Erythroblast (primary cell): ENCODE measurements around the gene CDCA5.

Experiments
- DNase-seq, 2 experiments: peaks; one replicate each; lab custom pipeline; 2025; lab: John Stamatoyannopoulos, UW
- GATA1 ChIP-seq: IDR thresholded peaks from 2 replicates; pipeline ENCODE4 v1.6.1; 2011; ENCODE audit warnings: low read depth, mild to moderate bottlenecking, control low read depth, low read length, moderate library complexity
- POLR2A ChIP-seq: IDR thresholded peaks from 2 replicates; pipeline ENCODE4 v1.6.1; 2011; ENCODE audit warnings: mild to moderate bottlenecking, low read length

Gene CDCA5, protein sequence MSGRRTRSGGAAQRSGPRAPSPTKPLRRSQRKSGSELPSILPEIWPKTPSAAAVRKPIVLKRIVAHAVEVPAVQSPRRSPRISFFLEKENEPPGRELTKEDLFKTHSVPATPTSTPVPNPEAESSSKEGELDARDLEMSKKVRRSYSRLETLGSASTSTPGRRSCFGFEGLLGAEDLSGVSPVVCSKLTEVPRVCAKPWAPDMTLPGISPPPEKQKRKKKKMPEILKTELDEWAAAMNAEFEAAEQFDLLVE

DNA sequence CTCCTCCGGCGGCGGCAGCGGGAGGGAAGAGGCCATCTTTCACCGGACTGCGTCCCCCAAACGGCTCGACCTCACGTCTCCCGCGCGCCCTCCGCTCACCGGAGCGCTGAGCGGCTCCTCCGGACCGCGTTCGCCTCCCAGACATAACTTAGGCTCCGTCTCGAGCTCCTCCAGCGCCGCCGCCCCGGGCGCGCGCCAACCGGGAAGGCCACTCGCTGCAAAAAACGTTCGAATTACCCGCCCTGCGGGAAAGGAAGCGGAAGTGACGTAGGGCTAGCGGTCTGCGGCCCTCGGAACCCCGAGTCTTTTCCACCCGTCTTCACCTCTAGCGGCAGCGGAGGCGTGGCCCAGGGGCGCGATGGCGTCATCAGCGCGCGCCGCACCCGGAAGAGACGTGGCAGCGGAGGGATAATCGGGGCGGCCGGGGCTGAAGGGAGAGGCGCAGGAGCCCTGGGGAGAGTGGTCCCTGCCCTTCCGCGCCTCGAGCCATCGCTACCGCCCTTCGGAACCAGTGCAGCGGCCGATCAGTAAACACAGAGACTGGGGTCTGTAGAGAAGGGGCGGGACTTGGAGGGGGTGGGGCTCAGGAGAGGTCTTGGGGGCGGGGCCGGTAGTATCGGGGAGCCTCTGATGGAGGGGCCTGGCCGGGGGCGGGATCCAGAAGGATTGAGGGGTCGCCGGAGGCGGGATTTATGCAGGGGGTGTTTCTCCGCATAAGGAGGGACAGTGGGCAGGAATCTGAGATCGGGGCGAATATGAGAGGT, at the start of gene CDCA5, which contains the start of gene ZFPL1:
TSS of gene CDCA5 (minus strand) at position 207 of the 764 bp plus-strand sequence. CDS start at position 145, 62 bp downstream.
TSS of gene ZFPL1 (plus strand) at position 389 of the 764 bp plus-strand sequence. CDS start 477 bp downstream, outside the sequence.
- peak; percentile 98 to 99 for DNase-seq
- TF ChIP-seq GATA1 (no peak), POLR2A (peak; percentile 93)

DNA sequence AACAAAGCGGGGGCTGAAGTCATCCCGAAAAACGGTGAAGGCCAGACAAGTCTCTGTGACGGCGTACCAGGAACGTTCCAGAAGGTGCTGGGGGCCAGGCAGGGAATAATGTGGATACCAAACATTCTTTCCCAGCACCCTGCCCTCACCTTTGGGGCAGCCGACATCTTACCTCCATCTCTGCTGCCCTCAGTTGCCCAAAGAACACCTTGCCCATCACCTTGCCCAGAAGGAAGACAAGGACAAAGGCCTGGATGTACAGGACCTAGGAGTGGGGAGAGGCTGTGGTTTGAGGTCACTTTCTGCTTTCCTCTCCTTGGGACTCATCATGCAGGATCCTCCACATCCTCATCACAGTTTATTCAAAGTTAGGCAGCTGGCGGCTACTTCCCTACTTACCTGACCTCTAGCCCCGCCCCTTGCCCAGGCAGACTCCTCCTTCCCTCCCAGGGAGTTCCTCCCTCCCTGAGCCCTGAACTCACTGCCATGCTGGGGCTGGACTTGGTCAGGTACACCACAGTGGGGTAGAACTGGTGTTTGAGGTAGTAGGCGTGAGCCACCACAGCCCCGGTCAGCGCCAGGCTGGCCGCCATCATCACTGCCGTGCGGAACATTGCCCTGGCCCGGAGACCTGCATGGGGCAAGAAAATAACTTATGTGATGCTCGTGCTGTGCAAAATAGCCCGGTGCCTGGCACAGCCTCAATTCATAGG, 49.3 kb upstream of the CDCA5 start:
- no peak for TF ChIP-seq GATA1
- no peak for TF ChIP-seq POLR2A
- peak; percentile 53 to 66 for DNase-seq

DNA sequence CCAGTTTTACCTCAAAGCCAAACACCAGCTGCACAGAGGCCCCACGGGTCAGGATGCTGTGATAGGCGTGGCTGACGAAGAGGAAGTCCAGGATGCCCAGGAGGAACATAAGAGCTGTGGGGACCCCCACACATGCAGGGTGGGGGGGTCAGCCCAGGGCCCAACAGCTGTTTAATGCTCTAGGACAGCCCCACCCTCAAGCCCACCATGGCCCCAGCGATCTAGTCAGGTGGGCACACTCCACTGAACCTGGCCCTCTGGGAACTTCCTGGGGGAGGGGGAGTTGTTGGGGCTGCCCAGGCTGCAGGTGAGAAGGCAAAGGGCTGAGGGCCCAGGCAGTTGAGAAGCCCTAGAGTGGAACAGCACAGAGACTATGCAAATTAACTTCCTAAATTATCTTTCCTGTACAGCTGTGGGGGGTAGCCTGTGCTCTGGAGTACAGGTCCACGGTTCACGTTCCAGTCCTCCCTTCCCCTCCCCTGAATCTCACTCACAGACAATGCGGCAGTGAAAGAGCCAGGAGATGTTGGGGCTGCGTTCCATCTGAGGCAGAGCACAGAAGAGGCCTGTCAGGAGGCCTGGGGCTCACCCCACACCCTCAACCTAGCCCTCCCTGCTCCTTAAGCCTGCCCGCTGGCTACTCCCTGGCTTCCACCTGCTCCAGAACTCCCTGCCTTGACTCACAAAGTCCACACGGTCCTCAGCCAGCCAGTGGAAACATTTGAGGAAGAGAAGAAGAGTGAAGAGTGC, 48.6 kb upstream of the CDCA5 start:
- TF ChIP-seq GATA1 (no peak), POLR2A (no peak)

DNA sequence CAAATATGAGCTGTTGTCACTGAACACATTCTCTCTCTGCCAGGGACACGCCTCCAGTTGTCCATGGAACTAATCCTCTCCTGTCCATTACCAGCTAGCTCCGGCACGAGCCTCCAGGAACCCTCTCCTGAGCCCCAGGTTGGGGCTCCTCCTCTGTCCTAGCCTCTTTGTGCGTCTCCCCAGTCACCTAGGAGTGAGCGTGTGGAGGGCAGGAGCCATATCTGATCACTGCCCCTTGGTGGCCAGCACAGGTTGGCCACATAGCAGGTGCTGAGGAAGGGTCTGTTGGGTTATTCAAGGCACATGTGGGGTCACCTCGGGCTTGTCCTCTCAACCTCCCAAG, 48.0 kb upstream of the CDCA5 start:
- DNase-seq, result no peak
- TF ChIP-seq GATA1 (no peak), POLR2A (no peak)

More for the DNA sequence above, 48.6 kb upstream of the CDCA5 start:
- DNase-seq, result peak in 1 of 2 experiments; percentile 37

DNA sequence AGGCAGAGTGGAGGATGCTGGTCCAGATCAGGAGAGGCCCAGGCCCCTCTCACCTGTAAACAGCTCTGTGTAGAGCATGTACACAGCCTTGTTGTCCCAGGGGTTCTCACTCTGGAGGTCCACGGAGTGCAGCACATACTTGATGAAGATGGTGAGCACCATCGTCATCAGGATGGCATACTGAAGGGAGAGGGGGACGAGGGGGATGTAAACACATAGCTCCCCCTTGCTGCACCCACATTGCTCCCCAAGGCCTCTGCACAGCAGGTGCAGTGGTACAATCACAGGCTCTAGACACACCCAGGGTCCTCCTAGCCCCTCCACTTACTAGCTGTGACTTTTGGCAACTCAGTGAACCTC, 47.6 kb upstream of the CDCA5 start:
- TF ChIP-seq POLR2A, result no peak
- TF ChIP-seq GATA1, result no peak
- no peak for DNase-seq

DNA sequence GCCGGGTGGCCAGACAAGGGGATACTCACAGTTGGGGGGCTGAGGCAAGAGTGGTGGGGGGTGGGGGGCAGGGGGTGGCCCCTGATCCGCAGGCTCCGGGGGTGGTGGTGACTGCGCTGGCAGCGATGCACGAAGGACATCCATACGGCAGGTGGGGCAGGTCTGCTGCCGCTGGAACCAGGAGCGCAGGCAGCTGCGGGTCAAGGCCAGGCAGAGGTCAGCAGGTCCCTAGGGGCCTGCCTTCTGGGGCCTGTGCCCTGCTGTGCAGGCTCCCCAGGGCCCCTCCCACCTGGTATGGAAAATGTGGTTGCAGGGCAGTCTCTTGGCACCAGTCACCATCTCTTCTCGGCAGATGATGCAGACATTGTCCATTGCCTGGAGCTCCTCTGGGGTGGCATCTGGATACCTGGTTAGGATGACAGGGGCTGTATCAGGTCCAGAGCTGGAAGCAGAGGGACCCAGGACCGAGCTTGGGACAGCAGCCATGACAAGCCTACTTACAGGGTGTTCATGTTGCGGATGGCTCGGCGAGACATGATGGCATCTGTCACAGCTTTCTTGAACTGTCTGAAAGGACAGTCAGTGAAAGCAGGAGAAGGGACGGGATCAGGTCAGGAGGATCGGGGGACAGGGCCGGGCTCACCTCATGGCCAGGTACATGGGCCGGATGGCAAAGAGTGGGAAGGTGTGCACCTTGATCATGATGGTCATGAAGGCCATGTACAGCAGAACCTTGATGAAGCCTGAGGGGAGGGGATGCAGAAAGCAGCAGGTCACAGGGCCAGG, 47.0 kb upstream of the CDCA5 start:
- TF ChIP-seq GATA1 (no peak), POLR2A (no peak)
- DNase-seq, result no peak

DNA sequence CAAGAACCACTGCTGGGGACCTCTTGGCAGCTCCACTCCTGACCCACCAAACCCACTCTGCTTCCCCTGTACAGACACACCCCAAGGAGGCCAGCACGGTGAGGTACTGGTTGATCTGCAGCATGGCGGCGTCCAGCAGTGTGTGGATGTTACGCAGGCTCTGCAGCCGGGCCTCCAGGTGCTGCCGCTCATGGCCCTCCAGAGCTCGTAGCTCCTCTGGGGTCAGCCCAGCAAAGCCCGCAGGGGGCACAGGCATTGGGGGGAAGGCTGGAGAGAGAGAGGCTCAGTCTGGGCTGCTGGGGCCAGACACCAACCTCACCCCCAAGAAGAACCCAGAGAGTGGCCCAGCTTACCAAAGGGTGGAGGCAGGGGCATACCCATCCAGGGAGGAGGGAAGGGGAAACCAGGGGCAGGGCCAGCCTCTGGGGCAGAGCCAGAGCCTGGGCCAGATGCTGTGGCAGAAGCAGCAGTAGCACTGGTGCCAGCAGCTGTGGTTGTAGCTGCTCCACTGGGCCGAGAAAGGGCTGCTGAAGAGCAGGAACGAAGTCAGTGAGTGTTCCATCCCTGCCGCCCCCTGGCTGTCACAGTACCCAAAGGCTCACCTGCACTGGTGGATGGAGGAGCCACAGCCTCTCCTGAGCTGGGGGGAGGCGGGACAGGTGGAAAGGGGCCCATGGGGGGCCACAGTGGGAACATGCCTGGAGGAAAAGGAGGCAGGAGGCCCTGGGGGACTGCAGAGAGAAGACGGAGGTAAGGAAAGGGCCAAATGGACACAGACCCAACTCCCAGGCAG, 46.0 kb upstream of the CDCA5 start:
- no peak for DNase-seq
- TF ChIP-seq GATA1, result no peak
- TF ChIP-seq POLR2A, result no peak

DNA sequence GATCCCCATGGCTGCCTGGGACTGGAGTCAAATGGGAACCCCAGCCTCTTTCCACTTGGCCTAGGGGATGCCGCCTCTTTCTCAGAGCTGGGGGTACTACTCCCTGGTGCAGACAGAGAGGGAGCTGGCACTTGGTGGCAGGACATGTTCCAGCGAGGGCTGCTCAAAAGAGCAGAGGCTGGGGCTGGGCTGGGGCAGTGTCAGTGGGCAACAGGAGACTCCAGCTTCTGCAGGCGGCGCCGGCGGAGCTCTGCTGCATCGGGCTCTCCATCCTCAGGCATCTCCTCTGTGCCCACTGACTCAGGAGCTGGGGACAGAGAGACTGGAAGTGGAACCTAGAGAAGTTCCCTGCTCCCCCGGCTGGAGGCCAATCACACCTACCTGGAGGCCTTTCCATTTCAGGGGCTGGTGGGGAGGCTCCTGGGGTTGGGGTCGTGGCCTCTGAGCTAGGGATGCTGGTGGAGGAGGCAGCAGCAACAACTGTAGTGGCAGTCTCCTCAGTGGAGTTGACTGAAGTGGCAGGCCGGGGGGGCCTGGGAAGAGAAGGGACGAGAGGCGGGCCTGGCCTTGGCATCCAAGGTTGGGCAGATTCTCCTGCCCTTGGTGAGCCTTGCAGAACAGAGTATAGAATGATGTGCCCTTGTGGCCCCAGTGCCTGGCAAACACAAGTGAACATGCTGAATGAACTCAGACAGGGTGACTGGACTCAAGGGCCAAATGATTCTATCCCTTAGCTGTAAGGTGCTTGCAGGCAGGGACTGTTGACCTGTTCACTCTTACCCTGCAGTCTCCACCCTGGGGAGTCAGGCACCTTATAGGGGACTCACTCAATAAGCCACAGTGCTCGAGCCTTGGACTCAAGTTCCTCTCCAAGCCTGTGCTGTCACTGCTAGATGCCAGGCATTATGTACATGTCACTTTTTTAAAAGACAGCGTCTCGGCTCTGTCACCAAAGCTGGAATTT, 44.6 kb upstream of the CDCA5 start:
- no peak for TF ChIP-seq GATA1
- peak; percentile 39 for TF ChIP-seq POLR2A
- no peak for DNase-seq

DNA sequence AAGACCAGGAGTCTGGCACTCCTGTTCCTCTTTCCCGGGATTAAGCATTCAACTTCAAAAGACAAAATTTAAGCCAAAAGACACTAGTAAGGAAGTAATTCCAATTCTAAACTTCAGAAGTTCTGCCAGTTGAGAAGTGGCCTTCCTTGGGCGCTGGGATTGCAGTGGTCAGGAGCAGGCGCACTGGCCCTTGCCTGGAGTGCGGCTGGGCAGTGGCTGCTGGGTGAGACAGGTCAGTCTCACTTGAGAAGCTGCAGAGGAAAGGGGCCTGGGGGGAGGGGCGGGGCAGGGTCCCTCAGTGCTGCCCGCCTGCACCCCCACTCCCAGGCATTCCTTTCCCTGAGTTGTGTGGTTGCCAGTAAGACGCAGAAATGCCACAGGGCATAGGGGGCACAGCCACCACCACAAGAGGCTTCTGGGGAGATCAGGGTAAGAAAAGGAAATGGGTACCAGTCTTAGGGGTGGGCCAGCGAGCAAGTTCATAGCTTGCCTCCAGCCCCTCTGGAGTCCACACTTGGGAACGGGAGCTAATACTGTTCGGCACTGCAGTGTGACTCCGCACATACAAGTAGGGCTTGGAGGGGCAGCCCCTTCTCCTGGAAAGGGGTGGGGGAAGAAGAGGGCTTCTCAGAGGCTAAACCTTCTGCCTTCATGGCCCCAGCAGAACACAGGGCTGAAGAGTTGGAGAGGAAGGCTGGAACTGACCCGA, 43.8 kb upstream of the CDCA5 start:
- no peak for DNase-seq
- no peak for TF ChIP-seq POLR2A
- TF ChIP-seq GATA1, result no peak

DNA sequence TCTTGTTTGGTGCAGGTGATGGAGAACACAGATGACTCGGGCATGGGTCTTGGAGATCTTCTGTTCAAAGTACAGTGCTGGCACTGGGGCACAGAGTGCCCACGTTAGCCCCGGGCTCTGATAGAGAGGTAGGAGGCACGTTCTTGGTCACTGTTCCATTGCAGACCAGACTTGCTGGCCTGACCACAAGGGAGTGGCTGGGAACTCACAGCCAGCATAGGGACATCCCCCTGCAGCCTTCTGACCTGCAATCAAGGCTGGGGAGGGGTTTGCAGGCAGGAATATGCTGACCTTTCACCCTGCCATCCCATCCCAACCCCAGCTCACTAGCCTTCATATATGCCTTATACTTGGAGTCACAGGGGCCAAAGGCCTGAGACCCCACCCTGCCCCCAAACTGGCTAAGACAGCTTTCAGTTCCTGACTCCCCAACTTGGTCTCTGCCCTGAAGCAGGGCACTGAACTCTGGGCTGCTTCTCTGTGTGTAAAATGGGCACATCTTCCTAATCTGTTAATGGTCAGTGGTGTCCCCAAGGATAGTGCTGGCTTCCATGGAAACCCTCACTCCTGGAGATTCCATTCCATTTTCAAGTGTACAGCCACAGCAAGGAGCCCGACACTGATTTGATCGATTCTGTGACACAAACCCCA, 42.9 kb upstream of the CDCA5 start:
- no peak for TF ChIP-seq GATA1
- peak; percentile 35 for TF ChIP-seq POLR2A
- no peak for DNase-seq
